Stimulated activated CD8-positive, alpha-beta memory T cell treated with anti-CD3 and anti-CD28 coated beads, Interleukin-4, amount 100 ng/mL, for 24 hours (primary cell): ENCODE data around the gene TTC27.

Experiments
- DNase-seq: peaks from one replicate; pipeline ENCODE4 v3.0.0-alpha.2; 2020; ENCODE audit warnings: low read depth

TTC27 gene

DNA sequence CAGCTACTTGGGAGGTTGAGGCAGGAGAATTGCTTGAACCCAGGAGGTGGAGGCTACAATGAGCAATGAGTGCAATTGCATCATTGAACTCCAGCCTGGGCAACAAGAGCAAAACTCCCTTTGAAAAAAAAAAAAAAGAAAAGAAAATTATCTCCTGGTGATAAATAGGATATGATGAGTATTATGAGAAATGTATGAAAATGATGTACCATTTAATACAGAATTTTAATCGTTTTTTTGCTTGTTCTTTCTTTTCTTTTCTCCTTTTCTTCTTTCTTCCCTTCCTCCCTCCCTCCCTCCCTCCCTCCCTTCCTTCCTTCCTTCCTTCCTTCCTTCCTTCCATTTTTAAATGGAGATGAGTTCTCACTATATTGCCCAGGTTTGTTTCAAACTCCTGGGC is 40.4 kb downstream of the TTC27 start:
- no peak for DNase-seq

DNA sequence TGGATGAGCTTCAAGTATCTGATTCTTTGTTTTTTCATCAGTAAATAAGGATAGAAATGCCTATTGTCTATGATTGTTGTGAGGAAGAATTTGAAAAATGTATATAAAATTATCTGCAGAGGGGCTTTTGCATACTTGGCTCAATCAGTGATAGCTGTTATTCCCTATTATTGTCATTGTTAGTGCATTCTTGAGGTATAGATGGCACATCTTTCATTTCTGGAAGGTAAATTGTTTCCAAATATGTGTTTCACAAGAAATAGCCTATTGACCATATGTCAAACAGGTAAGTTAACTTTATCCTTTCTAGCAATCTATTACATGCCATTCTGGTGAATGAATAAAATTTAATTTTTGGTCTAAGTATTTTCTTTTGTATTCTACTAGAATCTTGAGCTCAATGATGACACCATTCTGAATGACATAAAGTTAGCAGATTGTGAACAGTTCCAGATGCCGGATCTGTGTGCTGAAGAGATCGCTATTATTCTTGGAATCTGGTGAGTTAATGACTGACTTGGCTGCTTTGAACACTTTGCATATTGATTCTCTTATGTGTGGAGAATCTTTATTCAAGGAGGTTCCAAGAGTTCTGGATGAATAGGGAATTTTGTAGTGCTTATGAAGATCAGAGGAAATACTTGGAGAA is 44.2 kb downstream of the TTC27 start:
- no peak for DNase-seq

DNA sequence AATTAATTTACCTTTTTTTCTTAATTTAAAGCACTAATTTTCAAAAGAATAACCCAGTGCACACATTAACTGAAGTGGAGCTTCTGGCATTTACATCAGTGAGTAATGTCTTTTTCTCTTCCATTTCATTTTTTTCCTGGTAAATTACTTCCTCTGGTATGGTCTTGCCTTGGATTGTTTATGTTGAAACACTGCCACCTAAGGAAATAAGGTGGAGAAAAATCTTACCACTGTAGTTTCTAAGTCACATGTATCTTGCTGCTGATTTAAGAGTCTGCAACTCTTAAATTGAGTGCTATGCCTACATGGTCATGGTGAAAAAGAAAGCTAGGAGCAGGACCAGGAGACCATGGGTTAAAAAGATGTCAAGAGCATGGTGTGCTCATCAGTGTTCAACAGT is 51.0 kb downstream of the TTC27 start:
- no peak for DNase-seq

DNA sequence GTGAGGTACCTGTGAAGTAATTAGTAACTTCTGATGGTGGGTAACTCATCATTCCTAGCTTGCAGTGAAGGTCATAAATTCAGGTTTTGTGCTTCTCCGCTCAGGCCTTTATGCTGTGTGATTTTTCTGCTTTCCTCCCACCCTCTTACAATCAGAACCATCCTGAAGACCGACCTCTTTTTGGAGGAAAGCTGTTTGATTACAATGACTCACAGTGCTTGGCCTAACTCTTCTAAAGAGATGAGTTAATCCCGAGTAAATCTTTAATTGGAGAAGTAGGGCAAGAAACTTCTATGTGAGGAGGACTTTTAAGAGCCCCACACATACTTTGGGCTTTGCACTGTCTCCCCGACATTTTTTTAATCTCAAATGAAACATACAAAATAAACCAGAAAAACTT is 53.1 kb downstream of the TTC27 start:
- no peak for DNase-seq

DNA sequence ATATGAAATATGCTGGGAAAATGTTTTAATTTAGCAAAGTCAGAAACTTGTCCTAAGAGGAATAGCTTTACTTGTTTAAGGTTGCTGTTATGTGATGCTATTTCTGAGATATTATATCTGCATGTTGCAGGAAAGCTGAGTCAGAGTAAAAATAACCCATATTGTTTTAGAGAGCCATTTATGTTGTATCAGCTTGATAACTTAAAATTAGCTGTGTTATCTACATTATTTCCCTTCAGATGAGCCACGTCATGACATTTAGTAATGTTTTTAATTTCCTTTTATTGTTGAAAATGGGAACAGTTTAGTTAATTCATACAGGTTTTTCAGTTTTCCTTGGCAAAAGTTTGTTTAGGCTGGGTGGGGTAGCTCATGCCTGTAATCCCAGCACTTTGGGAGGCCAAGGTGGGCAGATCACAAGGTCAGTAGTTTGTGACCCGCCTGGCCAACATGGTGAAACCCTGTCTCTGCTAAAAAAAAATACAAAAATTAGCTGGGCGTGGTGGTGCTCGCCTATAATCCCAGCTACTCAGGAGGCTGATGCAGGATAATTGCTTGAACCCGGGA is 55.8 kb downstream of the TTC27 start:
- DNase-seq, result no peak

DNA sequence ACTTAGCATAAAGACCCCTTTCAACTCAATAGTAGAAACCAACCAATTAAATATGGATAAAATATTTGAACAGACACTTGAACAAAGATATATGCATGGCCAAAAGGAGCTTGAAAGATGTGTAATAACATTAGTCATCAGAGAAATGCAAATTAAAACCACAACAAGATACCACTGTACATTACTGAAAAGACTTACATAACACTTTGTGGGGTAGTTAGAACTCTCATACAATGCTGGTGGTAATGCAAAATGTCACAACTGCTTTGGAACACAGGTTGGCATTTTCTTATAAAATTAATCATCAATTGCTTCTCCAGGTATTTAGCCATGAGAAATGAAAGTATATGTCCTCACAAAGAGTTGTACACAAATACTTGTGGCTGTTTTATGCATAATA is 60.7 kb downstream of the TTC27 start:
- no peak for DNase-seq

DNA sequence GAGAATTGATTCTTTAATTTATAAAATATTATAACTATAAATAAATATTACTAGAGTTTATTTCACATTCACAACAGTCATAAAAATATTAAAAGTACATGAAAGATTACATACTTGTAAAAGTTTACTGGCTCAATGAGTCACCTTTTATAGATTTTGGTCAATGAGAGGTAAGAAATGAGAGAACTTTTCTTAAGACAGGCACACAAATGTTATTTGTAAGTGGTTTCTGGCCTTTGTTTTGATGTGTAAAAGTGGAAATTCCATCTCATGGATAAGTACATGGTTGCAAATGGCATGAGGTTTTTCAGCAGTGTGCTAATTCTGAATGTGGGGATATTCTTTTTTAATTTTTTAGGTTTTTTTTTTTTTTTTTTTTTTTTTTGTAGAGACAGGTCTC is 63.8 kb downstream of the TTC27 start:
- no peak for DNase-seq

DNA sequence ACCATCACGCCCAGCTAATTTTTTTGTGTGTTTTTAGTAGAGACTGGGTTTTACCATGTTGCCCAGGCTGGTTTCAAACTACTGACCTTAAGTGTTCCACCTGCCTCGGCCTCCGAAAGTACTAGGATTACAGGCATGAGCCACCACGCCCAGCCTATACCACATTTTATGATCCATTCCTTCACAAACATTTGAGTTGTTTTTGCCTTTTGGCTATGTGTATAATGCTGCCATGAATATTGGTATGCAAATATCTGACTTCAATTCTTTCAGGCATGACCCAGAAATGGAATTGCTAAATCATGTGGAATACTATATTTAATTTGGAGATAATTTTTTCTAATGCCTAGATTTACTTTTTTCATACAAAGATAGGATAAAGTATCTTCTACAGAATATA is 68.6 kb downstream of the TTC27 start:
- no peak for DNase-seq

DNA sequence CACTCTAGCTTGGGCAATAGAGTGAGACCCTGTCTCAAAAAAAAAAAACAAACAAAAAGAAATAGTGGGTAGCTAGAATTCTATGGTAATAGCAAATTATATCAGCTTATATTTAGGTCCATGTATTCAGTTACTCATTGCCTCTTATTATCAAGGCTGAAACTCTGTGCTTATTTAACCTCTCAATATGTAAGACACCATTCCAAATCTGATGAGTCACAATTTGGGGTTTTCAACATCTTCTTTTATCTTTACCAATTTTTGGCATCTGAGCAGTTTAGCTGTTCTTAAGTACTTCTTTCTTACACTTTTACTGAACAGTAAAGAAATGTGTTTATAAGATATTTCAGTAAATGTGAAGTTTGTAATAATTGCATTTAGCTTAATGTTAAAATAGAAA is 69.3 kb downstream of the TTC27 start:
- no peak for DNase-seq

DNA sequence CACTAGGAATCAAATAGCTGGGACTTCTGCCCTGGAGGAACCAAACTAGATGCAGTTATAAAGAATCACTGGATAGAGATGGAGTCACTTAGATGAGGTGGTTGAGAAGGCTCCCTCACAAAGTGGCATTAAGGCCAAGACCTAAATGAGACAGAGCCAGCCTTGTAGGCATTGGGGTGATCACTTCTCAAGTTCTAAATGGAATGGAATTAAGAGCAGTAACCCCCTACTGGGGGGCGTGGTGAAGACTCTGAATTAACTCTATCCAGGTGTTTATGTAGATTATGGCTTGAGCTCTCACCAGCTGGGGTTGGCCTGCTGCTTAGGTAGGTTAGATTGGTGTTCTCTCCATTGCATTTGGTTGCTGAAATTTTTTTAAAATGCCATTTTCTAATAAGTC is 71.3 kb downstream of the TTC27 start:
- no peak for DNase-seq

DNA sequence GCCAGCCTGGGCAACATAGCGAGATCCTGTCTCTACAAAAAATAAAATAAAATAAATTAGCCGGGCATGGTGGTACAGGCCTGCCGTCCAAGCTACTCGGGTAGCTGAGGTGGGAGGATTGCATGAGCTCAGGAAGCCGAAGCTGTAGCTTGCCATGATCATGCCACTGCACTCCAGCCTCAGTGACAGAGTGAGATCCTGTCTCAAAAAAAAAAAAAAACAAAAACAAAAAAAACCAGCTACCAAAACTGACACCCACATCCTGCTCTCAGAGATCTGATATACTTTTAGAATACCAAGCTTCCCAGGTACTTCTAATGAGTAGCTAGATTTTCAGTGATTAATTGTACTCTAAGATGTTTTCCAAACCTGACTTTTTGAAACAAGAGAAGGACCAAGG is 74.0 kb downstream of the TTC27 start:
- DNase-seq, result no peak

DNA sequence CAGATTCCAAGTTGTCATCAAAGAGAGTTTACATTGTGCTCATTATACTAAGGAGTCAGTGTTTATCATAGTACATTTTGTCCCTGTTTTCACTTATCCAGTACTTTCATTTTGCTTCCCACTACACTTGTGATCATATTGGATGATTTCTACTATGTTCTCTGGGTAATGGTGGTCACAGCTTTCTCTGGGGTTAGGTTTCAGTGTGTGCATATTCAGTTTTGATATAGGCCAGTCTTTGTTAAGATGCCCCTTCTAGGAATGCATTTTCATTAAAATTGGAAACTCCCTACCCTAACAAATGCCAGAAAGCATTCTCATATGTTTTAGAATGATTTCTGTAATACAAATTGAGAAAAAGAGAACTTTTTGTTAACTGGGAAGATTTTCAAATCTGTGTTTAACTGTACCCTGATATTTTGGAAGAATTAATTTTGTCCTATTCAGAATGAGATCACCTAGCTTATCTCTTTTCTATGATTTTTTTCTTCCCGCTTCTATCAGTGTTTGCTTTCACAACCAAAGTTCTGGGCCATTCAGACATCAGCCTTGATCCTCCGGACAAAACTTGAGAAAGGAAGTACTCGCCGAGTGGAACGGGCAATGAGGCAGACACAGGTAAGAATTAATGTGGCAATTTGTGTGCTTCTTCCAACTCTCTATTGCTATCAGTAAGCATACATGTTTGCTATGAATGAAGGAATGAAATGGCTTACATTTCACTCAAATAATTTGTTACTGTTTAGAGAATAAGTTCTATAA is 74.6 kb downstream of the TTC27 start:
- no peak for DNase-seq

DNA sequence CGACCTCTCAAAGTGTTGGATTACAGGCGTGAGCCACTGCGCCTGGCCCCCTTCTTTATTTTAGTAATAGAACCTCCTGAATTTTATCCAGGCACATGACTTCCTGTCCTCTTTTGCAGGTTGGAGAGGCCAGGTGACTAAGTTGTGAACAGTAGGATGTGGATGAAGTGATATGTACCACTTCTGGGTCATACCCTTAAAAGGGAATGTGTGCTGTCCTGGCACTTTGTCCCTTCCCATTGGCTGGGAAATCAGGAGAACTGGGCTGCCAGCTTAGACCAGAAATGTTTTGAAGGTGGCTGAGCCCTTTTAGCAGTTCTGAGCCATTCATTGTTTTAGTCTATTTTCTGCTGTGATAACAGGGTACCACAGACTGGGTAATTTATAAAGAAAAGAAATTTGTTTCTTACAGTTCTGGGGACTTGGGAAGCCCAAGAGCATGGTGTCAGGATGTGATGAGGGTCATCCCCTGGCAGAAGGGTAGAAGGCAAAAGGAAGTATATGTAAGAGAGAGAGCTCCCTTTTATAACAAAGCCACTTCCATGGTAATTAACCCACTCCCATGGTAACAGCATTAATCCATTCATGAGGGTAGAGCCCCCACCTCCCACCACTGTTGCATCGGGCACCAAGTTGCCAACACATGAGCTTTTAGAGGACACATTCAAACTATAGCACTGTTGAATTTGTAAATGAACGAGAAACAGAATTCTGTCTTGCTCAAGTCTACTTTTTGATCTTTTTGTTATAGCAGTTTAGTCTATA is 79.1 kb downstream of the TTC27 start:
- no peak for DNase-seq

DNA sequence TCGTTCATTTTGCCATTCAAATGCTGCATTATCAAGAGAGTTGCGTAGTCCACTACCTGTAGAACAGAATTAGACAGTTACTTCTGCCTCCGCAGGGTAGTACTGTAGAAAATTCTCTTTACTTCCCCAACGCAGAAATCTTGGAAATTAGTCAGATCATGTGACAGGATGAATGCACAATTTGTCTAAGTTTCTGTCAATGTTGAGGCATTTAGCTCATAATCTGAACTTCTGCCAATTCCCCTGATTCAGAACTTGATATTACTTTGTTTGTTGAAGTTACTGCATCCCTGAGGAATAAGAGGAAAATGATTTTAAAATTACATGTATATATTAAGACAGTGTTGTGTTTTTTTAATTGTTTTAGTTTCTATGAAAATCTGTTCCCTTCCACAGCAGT is 83.4 kb downstream of the TTC27 start:
- no peak for DNase-seq

DNA sequence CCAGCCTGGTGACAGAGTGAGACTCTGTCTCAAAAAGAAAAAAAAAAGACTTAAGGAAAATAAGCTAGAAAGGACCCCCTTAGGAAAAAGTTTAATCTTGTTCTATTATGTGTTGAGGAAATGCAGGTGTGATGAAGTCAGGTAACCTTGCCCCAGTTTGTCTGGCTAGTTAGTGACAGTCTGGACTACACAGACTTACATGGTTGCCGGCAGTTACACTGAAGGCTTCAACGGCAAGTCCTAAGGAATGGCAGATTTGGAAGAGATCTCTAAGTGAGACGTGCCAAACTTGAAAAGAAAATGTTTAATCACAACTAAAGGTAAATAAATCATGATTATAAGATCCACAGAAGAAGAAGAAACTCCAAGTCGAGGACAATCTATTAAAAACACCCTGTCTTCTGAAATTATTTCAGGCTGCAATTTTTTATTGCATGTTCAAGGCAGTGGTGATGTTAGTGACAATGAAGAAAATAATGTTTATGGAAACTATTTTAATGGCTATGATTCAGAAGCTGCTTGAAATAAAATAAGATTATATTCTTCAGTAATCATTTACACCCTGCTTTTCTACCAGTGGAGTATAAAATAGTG is 84.2 kb downstream of the TTC27 start:
- DNase-seq, result no peak

DNA sequence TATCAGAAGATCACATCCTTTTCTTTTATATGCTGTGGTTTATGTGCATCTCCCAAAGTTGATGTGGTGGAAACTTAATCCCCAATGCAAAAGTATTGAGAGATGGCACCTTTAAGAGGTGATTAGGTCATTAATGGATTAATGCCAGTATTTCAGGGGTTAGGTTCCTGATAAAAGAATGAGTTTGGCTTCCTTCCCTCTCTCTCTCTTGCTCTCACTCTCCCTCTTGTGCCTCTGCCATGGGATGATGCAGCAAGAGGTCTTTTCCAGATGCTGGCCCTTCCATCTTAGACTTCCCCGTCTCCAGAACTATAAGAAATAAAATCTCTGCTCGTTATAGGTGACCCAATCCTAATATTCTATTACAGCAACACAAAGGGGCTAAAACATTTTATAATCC is 85.0 kb downstream of the TTC27 start:
- DNase-seq, result no peak

DNA sequence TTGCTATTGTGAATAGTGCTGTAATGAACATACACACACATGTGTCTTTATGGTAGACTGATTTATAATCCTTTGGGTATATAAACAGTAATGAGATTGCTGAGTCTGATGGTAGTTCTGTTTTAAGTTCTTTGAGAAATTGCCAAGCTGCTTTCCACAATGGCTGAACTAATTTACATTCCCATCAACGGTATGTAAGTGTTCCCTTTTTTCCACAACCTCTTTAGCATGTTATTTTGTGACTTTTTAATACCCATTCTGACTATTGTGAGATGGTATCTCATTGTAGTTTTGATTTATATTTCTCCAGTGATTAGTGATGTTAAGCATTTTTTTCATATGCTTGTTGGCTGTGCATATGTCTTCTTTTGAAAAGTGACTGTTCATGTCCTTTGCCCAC is 86.7 kb downstream of the TTC27 start:
- no peak for DNase-seq

DNA sequence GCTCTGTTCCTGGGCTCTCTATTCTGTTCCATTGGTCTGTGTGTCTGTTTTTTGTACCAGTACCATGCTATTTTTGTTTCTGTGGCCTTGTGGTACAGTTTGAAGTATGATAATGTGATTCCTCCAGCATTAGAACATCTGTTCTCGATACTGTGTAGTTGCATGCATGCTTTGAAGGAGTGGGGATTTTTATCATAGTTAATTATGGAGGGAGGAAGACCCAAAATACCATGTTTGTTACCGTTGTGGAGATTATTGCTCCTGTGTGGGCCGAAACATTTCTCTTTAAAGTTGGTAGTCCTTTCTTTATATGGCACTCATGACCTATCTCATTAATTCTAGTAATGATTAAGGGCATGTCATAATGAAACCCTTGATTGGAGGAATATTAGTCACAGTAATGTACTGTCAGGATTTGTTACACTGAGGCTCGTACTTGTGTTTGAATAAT is 87.6 kb downstream of the TTC27 start:
- DNase-seq, result no peak

DNA sequence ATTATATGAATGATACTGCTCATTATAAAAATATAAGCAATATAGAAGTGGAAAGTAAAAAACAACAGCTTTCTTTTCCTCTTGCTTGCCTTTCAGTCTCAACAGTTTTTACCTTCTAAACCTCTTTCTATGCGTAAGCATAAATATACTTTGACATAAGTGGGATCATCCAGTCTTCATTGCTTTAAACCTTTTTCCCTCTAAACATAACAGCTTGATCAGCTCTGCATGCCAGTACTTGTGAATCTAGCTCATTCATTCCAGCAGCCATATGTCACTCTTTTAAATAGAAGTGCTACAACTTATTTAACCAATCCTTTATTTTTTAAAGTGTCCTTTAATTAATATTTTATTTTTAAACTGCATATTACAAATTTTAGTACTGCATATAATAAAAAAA is 88.1 kb downstream of the TTC27 start:
- no peak for DNase-seq

DNA sequence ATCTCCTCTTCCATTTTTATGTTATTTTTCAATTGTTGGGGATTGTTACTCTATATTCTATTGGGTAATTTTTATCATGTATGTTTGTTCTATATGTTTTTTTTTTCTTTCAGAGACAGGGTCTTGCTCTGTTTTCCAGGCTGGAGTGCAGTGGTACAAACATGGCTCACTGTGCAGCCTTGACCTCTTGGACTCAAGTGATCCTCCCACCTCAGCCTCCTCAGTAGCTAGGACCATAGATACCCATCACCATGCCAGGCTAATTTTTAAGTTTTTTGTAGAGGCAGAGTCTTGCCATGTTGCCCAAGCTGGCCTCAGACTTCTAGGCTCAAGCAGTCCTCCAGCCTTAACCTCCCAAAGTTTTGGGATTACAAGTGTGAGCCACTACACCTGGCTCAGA is 88.7 kb downstream of the TTC27 start:
- DNase-seq, result no peak

DNA sequence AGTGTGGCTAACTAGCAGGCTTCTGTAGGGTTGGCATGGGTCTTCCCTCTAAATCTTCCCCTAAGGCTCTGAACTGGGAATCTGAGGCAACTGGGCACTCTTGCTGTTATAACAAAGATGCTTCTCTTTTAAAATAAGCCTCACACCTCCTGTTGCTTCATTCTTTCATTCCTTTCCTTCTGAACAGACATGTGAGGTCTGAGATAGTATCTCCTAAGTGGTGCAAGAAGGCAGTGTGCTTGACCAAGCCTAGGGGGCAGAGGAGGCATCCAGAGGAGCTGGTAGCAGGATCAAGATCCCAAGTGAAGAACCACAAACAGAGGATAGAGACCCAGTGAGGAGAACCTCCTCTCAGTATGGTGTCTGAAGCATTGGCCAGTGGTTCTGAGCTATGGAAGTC is 90.9 kb downstream of the TTC27 start:
- no peak for DNase-seq

DNA sequence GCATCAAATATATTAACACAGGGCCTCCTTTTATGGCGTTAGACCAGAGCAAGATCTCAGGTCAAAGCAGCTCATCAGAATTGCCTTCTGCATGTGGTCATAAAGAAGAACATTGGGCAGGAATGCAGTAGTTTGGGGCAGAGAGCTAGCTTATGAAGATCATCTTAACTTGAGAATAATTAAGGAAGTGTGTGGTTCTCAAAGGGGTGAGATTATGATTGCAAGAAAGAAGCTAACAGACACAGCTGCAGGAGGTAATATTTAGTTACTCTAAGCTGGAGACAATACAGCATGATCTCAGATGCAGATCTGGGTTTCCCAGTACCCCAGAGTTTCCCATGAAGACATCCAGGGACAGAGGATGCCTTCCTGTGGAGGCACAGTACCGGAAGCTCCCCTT is 91.6 kb downstream of the TTC27 start:
- no peak for DNase-seq
